SIG-M5 treated with dmso at 0.1 percent for 504 hours (cell line): ENCODE measurements around the gene SDS.

Experiments
- DNase-seq: peaks from one replicate; lab custom pipeline; 2025; ENCODE audit not compliant: unreplicated experiment; lab: John Stamatoyannopoulos, UW

Gene SDS

GRCh38 chr12:113384778-113385177, 18.9 kb downstream of the SDS start:
- DNase-seq = no peak

GRCh38 chr12:113382206-113382605, 21.5 kb downstream of the SDS start:
- no peak for DNase-seq

GRCh38 chr12:113381220-113381619, 22.5 kb downstream of the SDS start:
- DNase-seq = no peak

- no peak for DNase-seq
Measured at GRCh38 chr12:113378291-113378690, 25.4 kb downstream of the SDS start.

GRCh38 chr12:113374823-113375428, 28.8 kb downstream of the SDS start:
- no peak for DNase-seq

GRCh38 chr12:113373969-113374368, 29.7 kb downstream of the SDS start:
- DNase-seq = no peak

GRCh38 chr12:113373440-113373839, 30.2 kb downstream of the SDS start:
- DNase-seq = no peak

- DNase-seq = no peak
Measured at GRCh38 chr12:113372371-113372770, 31.3 kb downstream of the SDS start.

- no peak for DNase-seq
Measured at GRCh38 chr12:113371808-113372207, 31.9 kb downstream of the SDS start.

- no peak for DNase-seq
Measured at GRCh38 chr12:113370923-113371682, 32.6 kb downstream of the SDS start.

- no peak for DNase-seq
Measured at GRCh38 chr12:113369391-113369985, 34.2 kb downstream of the SDS start.

GRCh38 chr12:113368331-113368730, 35.4 kb downstream of the SDS start:
- no peak for DNase-seq

- no peak for DNase-seq
Measured at GRCh38 chr12:113366827-113367226, 36.9 kb downstream of the SDS start.

- DNase-seq = no peak
Measured at GRCh38 chr12:113365639-113366395, 37.9 kb downstream of the SDS start.

- no peak for DNase-seq
Measured at GRCh38 chr12:113364698-113365097, 39.0 kb downstream of the SDS start.

GRCh38 chr12:113361574-113362370, 41.9 kb downstream of the SDS start:
- DNase-seq = no peak

GRCh38 chr12:113359939-113360748, 43.5 kb downstream of the SDS start:
- DNase-seq = no peak

GRCh38 chr12:113359133-113359938, 44.4 kb downstream of the SDS start:
- no peak for DNase-seq
